GM18508 (cell line): ENCODE data around the gene PCDHB15.
"Not testable (repeated sequence)": the region's sequence is repeated elsewhere in the genome, so short reads cannot be mapped to it uniquely, and the experiment has no call there.

Source experiments
- ATAC-seq: cut with Tn5 transposase; IDR thresholded peaks from one replicate; pipeline ENCODE4 v1.9.1; 2021; ENCODE audit warnings: moderate number of reproducible peaks; ENCODE audit not compliant: insufficient read depth, unreplicated experiment

The PCDHB15 gene

GRCh38 chr5:141246971-141247370 is 1.8 kb downstream of the PCDHB15 start:
- not testable (repeated sequence) for ATAC-seq

DNA sequence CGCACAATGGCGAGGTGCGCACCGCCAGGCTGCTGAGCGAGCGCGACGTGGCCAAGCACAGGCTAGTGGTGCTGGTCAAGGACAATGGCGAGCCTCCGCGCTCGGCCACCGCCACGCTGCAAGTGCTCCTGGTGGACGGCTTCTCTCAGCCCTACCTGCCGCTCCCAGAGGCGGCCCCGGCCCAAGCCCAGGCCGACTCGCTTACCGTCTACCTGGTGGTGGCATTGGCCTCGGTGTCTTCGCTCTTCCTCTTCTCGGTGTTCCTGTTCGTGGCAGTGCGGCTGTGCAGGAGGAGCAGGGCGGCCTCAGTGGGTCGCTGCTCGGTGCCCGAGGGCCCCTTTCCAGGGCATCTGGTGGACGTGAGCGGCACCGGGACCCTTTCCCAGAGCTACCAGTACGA is 2.2 kb downstream of the PCDHB15 start:
- not testable (repeated sequence) for ATAC-seq

DNA sequence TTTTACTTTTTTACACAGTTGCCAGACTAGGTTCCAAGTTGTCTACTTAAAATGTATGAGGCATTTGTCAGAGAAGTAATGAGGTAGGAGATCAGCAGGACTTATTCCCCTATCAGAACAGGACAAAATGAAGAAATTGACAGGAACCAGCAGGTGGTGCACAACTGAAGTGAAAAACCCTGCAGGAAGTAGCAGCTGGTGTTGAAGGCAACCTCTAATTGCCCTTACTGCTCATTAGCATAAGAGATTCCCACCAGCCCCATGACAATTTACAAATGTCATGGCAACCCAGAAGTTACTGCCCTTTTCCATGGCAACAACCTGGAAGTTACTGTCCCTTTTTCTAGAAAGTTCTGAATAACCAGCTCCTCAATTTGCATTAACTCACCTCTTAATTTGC is 5.4 kb downstream of the PCDHB15 start:
- ATAC-seq: no peak

DNA sequence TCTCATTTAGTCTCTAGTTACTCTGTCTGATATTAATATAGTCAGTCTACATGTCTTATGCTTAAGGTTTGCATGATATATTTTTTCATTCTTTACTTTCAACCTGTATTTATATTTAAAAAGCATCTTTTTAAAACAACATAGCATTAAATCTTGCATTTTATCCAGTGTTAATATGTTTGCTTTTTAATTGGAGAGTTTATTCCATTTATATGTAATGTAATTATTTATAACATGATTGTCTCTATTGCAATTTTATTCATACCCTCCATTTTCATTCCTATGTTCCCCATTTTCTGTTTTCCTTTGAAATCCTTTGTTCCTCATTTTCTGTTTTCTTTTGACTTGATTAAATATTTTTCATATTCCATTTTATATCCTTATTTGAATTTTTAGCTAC is 13.3 kb downstream of the PCDHB15 start:
- ATAC-seq: no peak

DNA sequence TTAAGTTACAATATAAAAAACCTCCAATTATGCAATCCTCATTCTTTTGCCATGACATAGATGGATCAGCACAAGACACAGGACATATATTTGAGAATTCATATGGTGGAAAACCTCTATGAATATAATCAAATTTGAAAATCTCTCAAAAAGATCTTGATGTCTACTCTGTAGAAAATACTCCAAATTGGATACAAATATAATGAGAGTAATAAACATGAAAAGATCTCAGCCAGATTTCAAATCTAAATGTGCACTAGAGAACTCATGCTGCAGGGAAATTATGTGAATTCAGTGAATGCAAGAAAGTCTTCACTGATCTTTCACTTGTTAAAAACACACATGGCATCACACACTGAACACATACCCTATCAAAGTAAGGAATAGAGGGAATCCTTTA is 13.8 kb downstream of the PCDHB15 start:
- no peak for ATAC-seq

DNA sequence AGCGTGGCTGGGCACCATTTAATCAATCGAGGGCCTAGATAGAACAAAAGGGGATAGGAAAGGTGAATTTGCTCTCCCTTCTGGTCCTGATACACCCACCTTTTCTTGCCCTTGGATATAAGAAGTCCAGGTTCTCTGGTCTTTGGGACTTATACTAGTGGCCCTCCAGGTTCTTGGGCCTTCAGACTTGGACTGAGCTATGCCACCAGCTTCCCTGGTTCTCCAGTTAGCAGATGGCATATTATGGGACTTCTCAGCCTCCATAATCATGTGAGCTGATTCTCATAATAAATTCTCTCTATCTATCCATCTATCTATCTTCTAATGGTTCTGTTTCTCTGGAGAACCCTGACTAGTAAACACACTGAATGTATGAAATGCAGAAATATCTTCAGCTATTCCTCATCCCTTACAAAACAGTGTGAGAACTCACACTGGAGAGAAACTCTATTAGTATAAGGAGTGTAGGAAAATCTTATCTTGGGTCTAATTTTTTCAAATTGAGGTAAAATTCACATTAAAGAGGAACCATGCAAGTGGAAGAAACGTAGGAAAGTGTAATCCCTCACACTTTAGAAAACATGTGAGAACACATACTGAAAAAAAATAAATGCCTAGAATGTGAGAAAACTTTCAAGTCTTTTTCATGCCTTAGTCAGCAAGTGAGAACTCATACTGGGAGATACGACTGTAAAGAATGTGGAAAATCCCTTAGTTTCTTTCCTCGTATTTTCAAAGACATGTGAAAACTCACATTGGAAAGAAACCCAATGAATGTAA is 15.5 kb downstream of the PCDHB15 start:
- no peak for ATAC-seq

GRCh38 chr5:141261238-141261546 is 16.0 kb downstream of the PCDHB15 start:
- ATAC-seq: no peak

- no peak for ATAC-seq
Observed at GRCh38 chr5:141269195-141269594, 24.0 kb downstream of the PCDHB15 start.

- no peak for ATAC-seq
Observed at GRCh38 chr5:141272906-141273305, 27.7 kb downstream of the PCDHB15 start.

DNA sequence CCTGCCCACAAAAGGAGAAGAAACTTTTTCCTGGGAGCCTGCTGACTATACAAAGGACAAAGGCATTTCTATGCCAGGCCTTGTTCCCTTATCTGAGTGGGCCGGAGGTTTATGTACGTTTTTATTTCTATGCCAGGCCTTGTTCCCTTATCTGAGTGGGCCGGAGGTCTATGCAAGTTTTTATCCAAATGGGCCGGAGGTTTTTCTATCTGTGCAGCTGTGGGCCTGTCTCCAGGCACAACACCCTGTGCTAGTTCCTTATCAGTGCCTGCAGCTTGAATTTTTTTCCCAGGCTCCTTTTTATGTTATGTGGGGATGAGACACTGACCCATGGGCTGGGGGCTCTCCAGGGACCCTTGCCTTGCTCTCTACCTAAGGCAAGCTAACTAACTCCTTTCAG is 53.2 kb downstream of the PCDHB15 start:
- no peak for ATAC-seq
